ENCODE data around the gene ELL2. TPM values are rescaled to one million over a fixed set of nuclear protein-coding genes. Genes with fewer than 3 reads are reported as not detected.

ELL2 gene
- total RNA-seq, 1 experiment from 2014 or later = 24.4 TPM

- ChIA-PET POLR2A (no interaction called here), CTCF (no interaction called here)
- Mint-ChIP-seq H3K4me1 (peaks cover 3% of the 10 kb centered on the region; the same call in 1 of the 2 replicates), H3K36me3 (no peaks in the 10 kb centered on the region), H3K4me3 (no peak overlapping the region), H3K27me3 (ENCODE audit: low read depth) (no peaks in the 10 kb centered on the region), H3K27ac (no peak overlapping the region), H3K9me3 (no peaks in the 10 kb centered on the region)
- ATAC-seq (no peak), DNase-seq (ENCODE audit: low spot score) (no peak)
- TF ChIP-seq TP53 (CRISPR knock-in tag; IDR thresholded peaks at IDR 0.05) (no peak), SMAD4 (CRISPR knock-in tag; IDR thresholded peaks at IDR 0.05) (no peak), ESRRA (CRISPR knock-in tag; IDR thresholded peaks at IDR 0.05; ENCODE audit: borderline replicate concordance) (no peak), ZSCAN18 (CRISPR knock-in tag; IDR thresholded peaks at IDR 0.05) (no peak), ZNF281 (CRISPR knock-in tag; IDR thresholded peaks at IDR 0.05) (no peak)
These were observed 21.9 kb upstream of the ELL2 start for GRCh38 chr5:95983509-95983908.

GRCh38 chr5:95983080-95983479 lies 21.4 kb upstream of the ELL2 start:
- H3K27me3 Mint-ChIP-seq (ENCODE audit: low read depth) = no peaks in the 10 kb centered on the region
- DNase-seq (ENCODE audit: low spot score) = no peak
- H3K36me3 Mint-ChIP-seq = no peaks in the 10 kb centered on the region
- H3K27ac Mint-ChIP-seq = no peak overlapping the region
- H3K9me3 Mint-ChIP-seq = no peaks in the 10 kb centered on the region
- no peak for TF ChIP-seq EMX1 (CRISPR knock-in tag; IDR thresholded peaks at IDR 0.05)
- no peak for TF ChIP-seq E2F1 (CRISPR knock-in tag; IDR thresholded peaks at IDR 0.05)
- no peak for TF ChIP-seq TCF7 (CRISPR knock-in tag; IDR thresholded peaks at IDR 0.05; ENCODE audit: low read depth)
- TF ChIP-seq AFF4 (CRISPR knock-in tag; IDR thresholded peaks at IDR 0.05; ENCODE audit: borderline replicate concordance) = no peak
- no peak for TF ChIP-seq ZNF281 (CRISPR knock-in tag; IDR thresholded peaks at IDR 0.05)
- TF ChIP-seq GABPB1 (CRISPR knock-in tag; IDR thresholded peaks at IDR 0.05) = no peak
- no peak for TF ChIP-seq NFE2L1 (CRISPR knock-in tag; IDR thresholded peaks at IDR 0.05)
- no peak for TF ChIP-seq HMGA2 (CRISPR knock-in tag; IDR thresholded peaks at IDR 0.05)
- no peak for TF ChIP-seq FOXK1 (CRISPR knock-in tag; IDR thresholded peaks at IDR 0.05)
- TF ChIP-seq USF1 (CRISPR knock-in tag; IDR thresholded peaks at IDR 0.05) = no peak
- no peak for TF ChIP-seq CTCF (IDR thresholded peaks at IDR 0.05)
- TF ChIP-seq ZNF219 (CRISPR knock-in tag; IDR thresholded peaks at IDR 0.05; ENCODE audit: borderline replicate concordance) = no peak
- TF ChIP-seq ATF1 (CRISPR knock-in tag; IDR thresholded peaks at IDR 0.05) = no peak
- TF ChIP-seq RELA (CRISPR knock-in tag; IDR thresholded peaks at IDR 0.05; ENCODE audit: borderline replicate concordance) = no peak
- no peak for TF ChIP-seq MAX (CRISPR knock-in tag; IDR thresholded peaks at IDR 0.05)
- CTCF ChIA-PET = no interaction called here
- H3K4me1 Mint-ChIP-seq = peaks cover 3% of the 10 kb centered on the region; the same call in 1 of the 2 replicates
- POLR2A ChIA-PET = no interaction called here
- H3K4me3 Mint-ChIP-seq = no peak overlapping the region
- no peak for ATAC-seq
